ENCODE measurements around the gene S100P. TPM values are rescaled to one million over a fixed set of nuclear protein-coding genes. Genes with fewer than 3 reads are reported as not detected.
"Not testable (repeated sequence)": the region's sequence is repeated elsewhere in the genome, so short reads cannot be mapped to it uniquely, and the experiment has no call there.

S100P gene
- 0.17 TPM in 1 of 2 replicates, not detected in the other for total RNA-seq

- DNase-seq (ENCODE audit: low read depth), result no peak
Observed at GRCh38 chr4:6693231-6694176, at the start of gene S100P. Gene S100P (plus strand): TSS chr4:6693878. CDS start chr4:6693933, 55 bp downstream.

- DNase-seq (ENCODE audit: low read depth), result no peak
Observed at GRCh38 chr4:6644792-6645530, 48.7 kb upstream of the S100P start.

DNA sequence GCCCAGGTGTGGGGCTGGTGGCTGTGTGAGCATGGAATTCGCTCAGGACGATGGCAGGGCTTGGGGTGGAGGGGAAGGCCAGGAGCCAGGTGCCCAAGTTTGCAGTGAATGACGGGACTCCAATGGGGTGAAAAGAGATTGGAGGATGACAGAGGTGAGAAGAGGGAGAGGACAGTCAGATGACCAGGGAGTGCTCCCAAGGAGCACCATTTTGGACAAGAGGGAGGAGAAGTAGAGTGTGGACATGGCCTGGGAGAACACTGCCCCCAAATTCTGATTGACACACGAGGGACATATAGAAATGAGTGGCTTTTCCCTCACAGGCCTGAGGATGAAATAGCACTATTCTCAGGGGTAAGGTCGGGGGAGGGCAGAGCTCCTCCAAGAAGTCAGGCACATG lies 46.5 kb upstream of the S100P start:
- DNase-seq (ENCODE audit: low read depth), result no peak

- no peak for DNase-seq (ENCODE audit: low read depth)
Observed at GRCh38 chr4:6647582-6648230, 46.0 kb upstream of the S100P start.

- DNase-seq (ENCODE audit: low read depth), result no peak
Observed at GRCh38 chr4:6649216-6649615, 44.5 kb upstream of the S100P start.

GRCh38 chr4:6654211-6654610 lies 39.5 kb upstream of the S100P start:
- DNase-seq (ENCODE audit: low read depth), result not testable (repeated sequence)

GRCh38 chr4:6655291-6655690 lies 38.4 kb upstream of the S100P start:
- DNase-seq (ENCODE audit: low read depth), result not testable (repeated sequence)

- DNase-seq (ENCODE audit: low read depth), result no peak
Observed at GRCh38 chr4:6655924-6656323, 37.8 kb upstream of the S100P start.

- no peak for DNase-seq (ENCODE audit: low read depth)
Observed at GRCh38 chr4:6657242-6658208, 36.2 kb upstream of the S100P start.

DNA sequence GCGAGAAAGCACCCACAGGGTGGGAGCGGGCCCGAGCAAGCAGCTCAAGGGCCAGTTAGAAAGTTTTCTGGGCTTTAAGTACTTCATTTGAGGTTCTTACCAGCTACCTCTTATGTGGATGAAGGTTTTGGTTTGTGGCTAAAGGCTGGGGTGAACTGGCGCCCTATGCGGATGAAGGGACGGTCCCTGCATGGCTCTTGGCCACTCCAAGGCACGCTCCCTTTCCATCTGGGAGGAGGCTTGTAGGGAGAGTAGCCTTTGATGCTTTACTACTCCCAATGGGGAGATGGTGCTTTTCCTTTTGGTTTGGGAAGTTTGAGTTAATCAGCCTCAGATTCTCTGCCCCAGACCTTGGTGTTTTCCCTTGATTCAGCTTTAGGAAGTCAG lies 35.5 kb upstream of the S100P start:
- no peak for DNase-seq (ENCODE audit: low read depth)

- no peak for DNase-seq (ENCODE audit: low read depth)
Observed at GRCh38 chr4:6658597-6659075, 35.0 kb upstream of the S100P start.

GRCh38 chr4:6659897-6660296 lies 33.8 kb upstream of the S100P start:
- no peak for DNase-seq (ENCODE audit: low read depth)

- DNase-seq (ENCODE audit: low read depth), result no peak
Observed at GRCh38 chr4:6660430-6660829, 33.2 kb upstream of the S100P start.

GRCh38 chr4:6662591-6662990 lies 31.1 kb upstream of the S100P start:
- no peak for DNase-seq (ENCODE audit: low read depth)

- DNase-seq (ENCODE audit: low read depth), result no peak
Observed at GRCh38 chr4:6663596-6664393, 29.9 kb upstream of the S100P start.

DNA sequence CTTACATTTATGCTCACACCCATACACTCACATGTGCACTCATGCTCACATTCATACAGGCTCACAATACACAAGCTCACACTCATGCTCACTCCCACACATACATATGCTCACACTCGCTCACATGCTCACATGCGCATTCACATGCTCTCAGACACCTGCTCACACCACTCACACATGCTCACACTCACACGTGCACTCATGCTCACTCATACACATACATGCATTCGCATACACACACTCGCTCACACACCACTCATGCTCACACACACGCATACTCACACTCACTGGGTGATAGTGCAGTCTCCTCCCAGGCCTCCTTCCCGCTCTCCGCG lies 28.4 kb upstream of the S100P start:
- no peak for DNase-seq (ENCODE audit: low read depth)

DNA sequence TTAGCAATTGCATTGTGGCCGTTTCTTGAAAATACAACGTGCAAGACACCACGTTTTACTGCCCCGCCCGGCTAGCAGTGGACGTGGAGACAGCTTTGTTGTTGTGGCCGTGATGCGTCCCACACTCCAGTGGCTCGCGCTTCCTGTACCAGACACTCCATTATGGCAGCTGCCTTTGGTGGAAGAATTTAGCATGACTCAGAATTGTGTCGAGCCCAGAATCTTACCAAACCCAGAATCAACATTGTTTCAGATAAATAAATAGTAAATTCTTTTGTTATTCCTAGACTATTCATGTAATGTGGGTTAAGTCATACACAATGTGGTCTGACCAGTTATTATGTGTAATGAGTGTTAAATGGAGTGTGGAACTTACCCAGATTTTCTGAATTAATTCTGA lies 25.3 kb upstream of the S100P start:
- DNase-seq (ENCODE audit: low read depth), result peak; percentile 93

GRCh38 chr4:6671648-6672047 lies 22.0 kb upstream of the S100P start:
- no peak for DNase-seq (ENCODE audit: low read depth)

- DNase-seq (ENCODE audit: low read depth), result no peak
Observed at GRCh38 chr4:6672131-6672530, 21.5 kb upstream of the S100P start.

DNA sequence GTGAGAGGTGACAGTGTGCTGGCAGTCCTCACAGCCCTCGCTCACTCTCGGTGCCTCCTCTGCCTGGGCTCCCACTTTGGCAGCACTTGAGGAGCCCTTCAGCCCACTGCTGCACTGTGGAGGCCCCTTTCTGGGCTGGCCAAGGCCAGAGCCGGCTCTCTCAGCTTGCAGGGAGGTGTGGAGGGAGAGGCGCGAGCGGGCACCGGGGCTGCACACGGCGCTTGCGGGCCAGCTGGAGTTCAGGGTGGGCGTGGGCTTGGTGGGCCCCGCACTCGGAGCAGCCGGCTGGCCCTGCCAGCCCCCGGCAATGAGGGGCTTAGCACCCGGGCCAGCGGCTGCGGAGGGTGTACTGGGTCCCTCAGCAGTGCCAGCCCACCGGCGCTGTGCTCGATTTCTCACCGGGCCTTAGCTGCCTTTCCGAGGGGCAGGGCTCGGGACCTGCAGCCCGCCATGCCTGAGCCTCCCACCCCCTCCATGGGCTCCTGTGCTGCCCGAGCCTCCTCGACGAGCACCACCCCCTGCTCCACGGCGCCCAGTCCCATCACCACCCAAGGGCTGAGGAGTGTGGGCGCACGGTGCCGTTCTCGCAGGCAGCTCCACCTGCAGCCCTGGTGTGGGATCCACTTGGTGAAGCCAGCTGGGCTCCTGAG lies 21.0 kb upstream of the S100P start:
- DNase-seq (ENCODE audit: low read depth), result not testable (repeated sequence)
